ENCODE results near the gene ADARB2. TPM values are rescaled to one million over a fixed set of nuclear protein-coding genes. Genes with fewer than 3 reads are reported as not detected.

The ADARB2 gene
- total and polyA plus RNA-seq, 2 experiments from 2014 or later = not detected

- no peaks in the 10 kb centered on the region for H3K27me3 ChIP-seq (replicated peaks; ENCODE audit: insufficient read depth)
Observed at GRCh38 chr10:1602037-1602484, 135.3 kb downstream of the ADARB2 start.

GRCh38 chr10:1601406-1601805 is 135.9 kb downstream of the ADARB2 start:
- Histone ChIP-seq H3K79me2 (ENCODE audit: insufficient read depth) (no peaks in the 10 kb centered on the region), H3K27me3 (replicated peaks; ENCODE audit: insufficient read depth) (no peaks in the 10 kb centered on the region), H3K4me2 (ENCODE audit: unreplicated experiment) (no peak overlapping the region), H3K4me3 (no peak overlapping the region), H4K20me1 (ENCODE audit: insufficient read depth) (no peaks in the 10 kb centered on the region), H3K9me3 (ENCODE audit: low read depth) (no peaks in the 10 kb centered on the region), H3F3A (ENCODE audit: insufficient read depth) (no peaks in the 10 kb centered on the region), H3K9me2 (ENCODE audit: insufficient read depth) (no peaks in the 10 kb centered on the region), H2AFZ (no peak overlapping the region), H3K4me1 (ENCODE audit: insufficient read depth) (no peaks in the 10 kb centered on the region), H3K27ac (no peak overlapping the region), H3K36me3 (ENCODE audit: low read depth) (no peaks in the 10 kb centered on the region), H3K9ac (no peak overlapping the region)
- WGBS, 2 experiments (ENCODE audit: low coverage in 1 of 2, low lambda C conversion rate in 2 of 2, missing lambda C conversion rate in 2 of 2) = 5 to 7% methylated on average over 10 of the region's 10 CpGs
- in situ Hi-C loops (cut with MboI) = no loop called here
- DNase-seq = no peak
- TF ChIP-seq EZH2phosphoT487 (IDR thresholded peaks at IDR 0.05; ENCODE audit: insufficient read depth, low read depth) = no peak
- no peak for TF ChIP-seq EZH2 (IDR thresholded peaks at IDR 0.05; ENCODE audit: insufficient read depth, poor library complexity, severe bottlenecking)

More at GRCh38 chr10:1602037-1602484, 135.3 kb downstream of the ADARB2 start:
- no peak overlapping the region for H3K9ac ChIP-seq
- H3K9me3 ChIP-seq (ENCODE audit: low read depth) = no peaks in the 10 kb centered on the region
- H3K4me3 ChIP-seq = no peak overlapping the region
- H3K9me2 ChIP-seq (ENCODE audit: insufficient read depth) = no peaks in the 10 kb centered on the region
- H3K27ac ChIP-seq = no peak overlapping the region
- DNase-seq = no peak
- no peaks in the 10 kb centered on the region for H4K20me1 ChIP-seq (ENCODE audit: insufficient read depth)
- H2AFZ ChIP-seq = no peak overlapping the region
- in situ Hi-C loops (cut with MboI) = no loop called here
- H3K79me2 ChIP-seq (ENCODE audit: insufficient read depth) = no peaks in the 10 kb centered on the region
- WGBS, 2 experiments (ENCODE audit: low coverage in 1 of 2, low lambda C conversion rate in 2 of 2, missing lambda C conversion rate in 2 of 2) = 29 to 32% methylated on average over 16 to 17 of the region's 17 CpGs
- H3K4me2 ChIP-seq (ENCODE audit: unreplicated experiment) = no peak overlapping the region
- no peaks in the 10 kb centered on the region for H3K4me1 ChIP-seq (ENCODE audit: insufficient read depth)
- H3F3A ChIP-seq (ENCODE audit: insufficient read depth) = no peaks in the 10 kb centered on the region
- H3K36me3 ChIP-seq (ENCODE audit: low read depth) = no peaks in the 10 kb centered on the region
- no peak for TF ChIP-seq EZH2phosphoT487 (IDR thresholded peaks at IDR 0.05; ENCODE audit: insufficient read depth, low read depth)
- no peak for TF ChIP-seq EZH2 (IDR thresholded peaks at IDR 0.05; ENCODE audit: insufficient read depth, poor library complexity, severe bottlenecking)

DNA sequence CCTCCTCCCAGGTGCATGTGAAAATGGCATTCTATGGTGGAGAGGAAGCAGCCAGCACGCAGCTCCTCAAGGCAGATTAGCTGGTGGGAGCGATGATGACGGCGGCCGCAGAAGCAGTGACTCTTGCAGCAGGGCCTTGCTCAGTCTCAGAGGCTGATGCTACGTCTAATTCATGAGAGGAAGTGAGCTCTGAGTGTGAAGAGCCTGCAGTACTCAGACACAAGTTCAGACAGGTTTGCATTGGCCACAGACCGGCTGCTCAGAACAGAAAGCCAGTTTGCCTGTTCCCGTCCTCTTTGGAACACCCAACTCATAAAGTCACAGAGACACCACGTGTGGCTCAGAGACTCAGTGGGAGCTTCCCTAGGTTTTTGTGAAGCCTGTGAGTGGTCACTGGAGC is 136.5 kb downstream of the ADARB2 start:
- 39 to 47% methylated on average over 9 of the region's 9 CpGs for WGBS, 2 experiments (ENCODE audit: low coverage in 1 of 2, low lambda C conversion rate in 2 of 2, missing lambda C conversion rate in 2 of 2)
- Histone ChIP-seq H3K27ac (no peak overlapping the region), H3K9me2 (ENCODE audit: insufficient read depth) (no peaks in the 10 kb centered on the region), H3K79me2 (ENCODE audit: insufficient read depth) (no peaks in the 10 kb centered on the region), H3K4me2 (ENCODE audit: unreplicated experiment) (no peak overlapping the region), H2AFZ (no peak overlapping the region), H3K9ac (no peak overlapping the region), H3K36me3 (ENCODE audit: low read depth) (no peaks in the 10 kb centered on the region), H3K9me3 (ENCODE audit: low read depth) (no peaks in the 10 kb centered on the region), H4K20me1 (ENCODE audit: insufficient read depth) (no peaks in the 10 kb centered on the region), H3K4me3 (no peak overlapping the region), H3K27me3 (replicated peaks; ENCODE audit: insufficient read depth) (no peaks in the 10 kb centered on the region), H3K4me1 (ENCODE audit: insufficient read depth) (no peaks in the 10 kb centered on the region), H3F3A (ENCODE audit: insufficient read depth) (no peaks in the 10 kb centered on the region)
- DNase-seq = no peak
- TF ChIP-seq EZH2phosphoT487 (IDR thresholded peaks at IDR 0.05; ENCODE audit: insufficient read depth, low read depth) (no peak), EZH2 (IDR thresholded peaks at IDR 0.05; ENCODE audit: insufficient read depth, poor library complexity, severe bottlenecking) (no peak)
- in situ Hi-C loops (cut with MboI) = no loop called here

DNA sequence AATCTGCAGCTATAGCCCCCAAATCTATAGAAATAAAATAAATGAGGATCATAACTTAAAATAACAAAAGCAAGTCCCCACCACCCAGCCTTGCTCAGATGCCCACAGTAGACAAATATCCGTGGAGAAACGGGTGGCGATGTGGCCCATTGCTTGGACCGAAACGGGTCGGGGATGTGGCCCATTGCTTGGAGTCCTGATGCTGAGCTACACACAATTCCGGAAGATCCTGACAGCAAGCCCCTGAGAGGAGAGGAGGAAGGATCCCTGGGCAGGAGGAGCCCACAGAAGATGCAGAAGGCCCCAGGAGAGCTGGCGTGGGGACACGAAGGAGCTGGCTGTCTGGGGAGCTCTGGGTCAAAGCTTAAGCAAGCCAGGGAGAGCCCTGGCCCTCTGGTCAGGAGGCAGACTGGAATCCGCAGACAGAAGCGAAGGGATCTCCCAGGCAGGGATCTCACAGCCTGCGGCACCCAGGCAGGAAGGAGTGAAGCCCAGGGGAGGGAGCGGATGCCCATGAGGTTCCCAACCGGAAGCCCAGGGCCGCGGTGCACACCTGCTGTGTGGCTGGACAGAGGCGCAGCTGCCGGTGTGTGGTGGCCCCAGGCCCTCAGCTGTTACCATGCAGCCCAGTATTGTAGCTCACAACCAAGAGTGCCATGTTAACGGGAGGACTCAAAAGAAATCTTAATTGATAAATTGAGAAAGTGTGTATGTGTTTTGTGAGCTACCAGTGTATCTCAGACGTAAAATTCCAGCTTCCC is 138.8 kb downstream of the ADARB2 start:
- H3K27me3 ChIP-seq (replicated peaks; ENCODE audit: insufficient read depth) = no peaks in the 10 kb centered on the region
- DNase-seq = no peak
- no peak overlapping the region for H3K4me2 ChIP-seq (ENCODE audit: unreplicated experiment)
- no peak overlapping the region for H3K9ac ChIP-seq
- WGBS, 2 experiments (ENCODE audit: low coverage in 1 of 2, low lambda C conversion rate in 2 of 2, missing lambda C conversion rate in 2 of 2) = 59 to 65% methylated on average over 18 to 19 of the region's 20 CpGs
- H2AFZ ChIP-seq = no peak overlapping the region
- H3K36me3 ChIP-seq (ENCODE audit: low read depth) = no peaks in the 10 kb centered on the region
- TF ChIP-seq EZH2 (IDR thresholded peaks at IDR 0.05; ENCODE audit: insufficient read depth, poor library complexity, severe bottlenecking) = no peak
- no peak for TF ChIP-seq EZH2phosphoT487 (IDR thresholded peaks at IDR 0.05; ENCODE audit: insufficient read depth, low read depth)
- no peaks in the 10 kb centered on the region for H4K20me1 ChIP-seq (ENCODE audit: insufficient read depth)
- no peaks in the 10 kb centered on the region for H3F3A ChIP-seq (ENCODE audit: insufficient read depth)
- no peaks in the 10 kb centered on the region for H3K4me1 ChIP-seq (ENCODE audit: insufficient read depth)
- H3K4me3 ChIP-seq = no peak overlapping the region
- no peaks in the 10 kb centered on the region for H3K9me2 ChIP-seq (ENCODE audit: insufficient read depth)
- in situ Hi-C loops (cut with MboI) = no loop called here
- H3K9me3 ChIP-seq (ENCODE audit: low read depth) = no peaks in the 10 kb centered on the region
- no peaks in the 10 kb centered on the region for H3K79me2 ChIP-seq (ENCODE audit: insufficient read depth)
- no peak overlapping the region for H3K27ac ChIP-seq
